Neural crest cell (in vitro differentiated cells): ENCODE results near the gene WDR7. TPM values are rescaled to one million over a fixed set of nuclear protein-coding genes. Genes with fewer than 3 reads are reported as not detected.

ENCODE experiments used
- DNase-seq: peaks from one replicate; pipeline ENCODE4 v3.0.0; 2021; ENCODE audit warnings: low read depth, mixed read lengths, low spot score
- H3K27ac Mint-ChIP-seq: one replicate; pipeline ENCODE4 v1.8.0; 2021; ENCODE audit warnings: mild to moderate bottlenecking, mixed read lengths; ENCODE audit not compliant: unreplicated experiment
- H3K27me3 Mint-ChIP-seq: 2 replicates; pipeline ENCODE4 v1.8.0; 2021; ENCODE audit warnings: low read depth, mild to moderate bottlenecking, mixed read lengths
- H3K36me3 Mint-ChIP-seq: 2 replicates; pipeline ENCODE4 v1.8.0; 2021; ENCODE audit warnings: low read depth, mild to moderate bottlenecking, mixed read lengths
- H3K4me1 Mint-ChIP-seq: 2 replicates; pipeline ENCODE4 v1.8.0; 2021; ENCODE audit warnings: mixed read lengths
- H3K4me3 Mint-ChIP-seq: one replicate; pipeline ENCODE4 v1.8.0; 2021; ENCODE audit warnings: mild to moderate bottlenecking, mixed read lengths
- H3K9me3 Mint-ChIP-seq: 2 replicates; pipeline ENCODE4 v1.8.0; 2021; ENCODE audit warnings: mixed read lengths
- total RNA-seq: library from RNA; stranded (reverse); gene quantifications from 2 replicates; pipeline ENCODE4 v1.2.1, GENCODE V29; 2021
- TF ChIP-seq, protein P1 (sequence below): fragments of 200-600 bp; sonication (generic); conservative IDR thresholded peaks from 2 replicates; pipeline ENCODE4 v1.5.0; 2021; ENCODE audit warnings: antibody characterized with exemption, mild to moderate bottlenecking

Gene WDR7
- total RNA-seq, 1 donor from 2014 or later = 17.3 TPM

DNA sequence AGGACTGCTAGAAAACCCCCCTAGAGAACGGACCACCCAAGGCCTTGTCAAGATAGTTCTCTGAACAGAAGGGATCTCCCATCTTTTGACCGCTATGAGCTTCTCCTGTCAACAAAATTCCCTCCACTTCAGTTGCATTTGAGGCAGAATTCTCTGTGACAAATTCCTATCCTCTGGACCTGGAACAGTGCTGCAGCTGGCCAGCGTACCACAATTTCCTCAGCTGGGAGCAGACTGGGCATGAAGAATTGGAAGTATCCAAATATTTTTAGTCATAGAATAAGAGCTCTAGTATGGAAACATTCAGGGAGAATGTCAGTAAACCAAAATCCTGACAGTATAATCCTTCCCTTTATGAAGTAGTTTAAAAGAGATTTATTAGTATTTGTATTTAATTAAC, 348.7 kb downstream of the WDR7 start:
- Mint-ChIP-seq H3K27ac (no peak overlapping the region), H3K4me1 (peaks cover 8% of the 10 kb centered on the region), H3K9me3 (no peaks in the 10 kb centered on the region), H3K36me3 (no peaks in the 10 kb centered on the region), H3K4me3 (no peak overlapping the region), H3K27me3 (no peaks in the 10 kb centered on the region)
- TF ChIP-seq, protein P1, sequence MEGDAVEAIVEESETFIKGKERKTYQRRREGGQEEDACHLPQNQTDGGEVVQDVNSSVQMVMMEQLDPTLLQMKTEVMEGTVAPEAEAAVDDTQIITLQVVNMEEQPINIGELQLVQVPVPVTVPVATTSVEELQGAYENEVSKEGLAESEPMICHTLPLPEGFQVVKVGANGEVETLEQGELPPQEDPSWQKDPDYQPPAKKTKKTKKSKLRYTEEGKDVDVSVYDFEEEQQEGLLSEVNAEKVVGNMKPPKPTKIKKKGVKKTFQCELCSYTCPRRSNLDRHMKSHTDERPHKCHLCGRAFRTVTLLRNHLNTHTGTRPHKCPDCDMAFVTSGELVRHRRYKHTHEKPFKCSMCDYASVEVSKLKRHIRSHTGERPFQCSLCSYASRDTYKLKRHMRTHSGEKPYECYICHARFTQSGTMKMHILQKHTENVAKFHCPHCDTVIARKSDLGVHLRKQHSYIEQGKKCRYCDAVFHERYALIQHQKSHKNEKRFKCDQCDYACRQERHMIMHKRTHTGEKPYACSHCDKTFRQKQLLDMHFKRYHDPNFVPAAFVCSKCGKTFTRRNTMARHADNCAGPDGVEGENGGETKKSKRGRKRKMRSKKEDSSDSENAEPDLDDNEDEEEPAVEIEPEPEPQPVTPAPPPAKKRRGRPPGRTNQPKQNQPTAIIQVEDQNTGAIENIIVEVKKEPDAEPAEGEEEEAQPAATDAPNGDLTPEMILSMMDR = no peak
- DNase-seq = no peak

DNA sequence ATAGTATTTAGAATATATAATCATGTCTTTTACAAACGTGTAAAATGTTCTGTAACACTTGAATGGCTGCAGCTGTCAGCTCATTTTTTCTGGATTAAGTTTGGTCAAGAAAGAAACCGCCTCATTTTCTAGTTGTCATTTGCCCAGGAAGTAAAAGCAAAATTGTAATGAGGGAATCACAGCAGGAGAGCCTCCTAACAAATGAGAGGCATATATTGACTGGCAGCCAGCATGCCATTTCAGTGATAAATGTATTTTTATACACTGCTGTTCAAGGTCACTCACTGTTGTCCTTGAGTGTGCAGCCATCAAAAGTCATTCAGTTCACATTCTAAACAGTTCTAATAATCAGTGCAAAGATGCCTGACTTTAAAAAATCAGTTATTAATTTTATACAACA, 351.5 kb downstream of the WDR7 start:
- DNase-seq = no peak
- TF ChIP-seq, protein P1 = no peak
- Mint-ChIP-seq H3K4me3 (no peak overlapping the region), H3K4me1 (peaks cover 5% of the 10 kb centered on the region), H3K9me3 (no peaks in the 10 kb centered on the region), H3K27me3 (no peaks in the 10 kb centered on the region), H3K36me3 (no peaks in the 10 kb centered on the region), H3K27ac (no peak overlapping the region)

DNA sequence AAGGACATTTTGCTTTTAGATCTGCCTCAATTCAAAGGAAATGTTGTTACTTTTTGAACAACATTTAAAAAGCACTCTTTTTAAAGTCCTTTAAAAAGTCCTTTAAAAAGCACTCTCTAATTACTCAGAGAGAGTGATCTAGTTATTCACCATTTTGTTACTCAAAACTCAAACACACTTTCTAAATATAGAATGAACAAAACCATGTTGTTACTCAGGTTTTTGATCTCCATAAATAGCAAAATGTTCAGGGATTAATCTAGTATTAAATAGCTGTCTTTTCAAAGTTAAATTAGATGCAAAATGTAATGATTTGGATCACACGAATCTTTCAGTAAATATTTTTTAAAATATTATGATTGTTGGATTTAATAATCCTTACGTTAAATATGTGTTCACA, 352.2 kb downstream of the WDR7 start:
- Mint-ChIP-seq H3K9me3 (no peaks in the 10 kb centered on the region), H3K36me3 (no peaks in the 10 kb centered on the region), H3K27me3 (no peaks in the 10 kb centered on the region), H3K4me1 (peaks cover 5% of the 10 kb centered on the region), H3K27ac (no peak overlapping the region), H3K4me3 (no peak overlapping the region)
- no peak for DNase-seq
- TF ChIP-seq, protein P1 = no peak

DNA sequence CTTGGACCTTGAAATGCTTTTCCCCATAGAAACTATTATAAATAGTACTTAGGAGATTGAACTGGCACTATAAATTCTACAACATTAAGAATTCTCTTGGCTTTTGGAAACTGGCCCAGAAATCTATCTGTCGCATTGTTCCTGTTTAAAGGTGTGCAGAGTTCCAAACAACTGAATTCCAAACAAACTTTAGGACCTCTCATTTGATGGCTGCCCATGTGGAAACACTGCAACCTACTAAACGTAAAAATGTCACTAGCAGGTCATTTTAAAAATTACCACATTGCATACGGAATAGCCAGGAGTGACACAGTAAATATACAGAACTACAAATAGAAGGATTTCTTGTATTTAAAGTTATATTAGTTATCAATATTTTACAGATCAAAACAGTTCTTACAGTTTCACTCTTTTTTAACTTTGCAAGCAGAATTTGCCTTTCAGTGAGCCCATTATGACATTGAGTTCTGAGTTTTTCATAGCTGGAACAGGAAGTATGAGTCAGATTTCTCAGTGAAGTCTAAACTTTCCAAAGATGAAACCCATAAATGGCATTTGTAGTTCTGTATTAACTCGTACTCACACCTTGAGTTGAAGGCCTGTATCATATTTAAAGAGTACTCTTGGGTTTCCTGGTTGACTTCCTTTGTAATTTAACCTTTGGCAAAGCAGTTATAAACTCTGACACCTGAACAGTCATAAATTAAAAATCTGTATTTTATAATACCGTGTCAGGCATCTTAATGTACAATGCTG, 353.4 kb downstream of the WDR7 start:
- DNase-seq = no peak
- Mint-ChIP-seq H3K4me3 (no peak overlapping the region), H3K27ac (no peak overlapping the region), H3K27me3 (no peaks in the 10 kb centered on the region), H3K4me1 (peaks cover 5% of the 10 kb centered on the region), H3K9me3 (no peaks in the 10 kb centered on the region), H3K36me3 (no peaks in the 10 kb centered on the region)
- TF ChIP-seq, protein P1 = no peak

DNA sequence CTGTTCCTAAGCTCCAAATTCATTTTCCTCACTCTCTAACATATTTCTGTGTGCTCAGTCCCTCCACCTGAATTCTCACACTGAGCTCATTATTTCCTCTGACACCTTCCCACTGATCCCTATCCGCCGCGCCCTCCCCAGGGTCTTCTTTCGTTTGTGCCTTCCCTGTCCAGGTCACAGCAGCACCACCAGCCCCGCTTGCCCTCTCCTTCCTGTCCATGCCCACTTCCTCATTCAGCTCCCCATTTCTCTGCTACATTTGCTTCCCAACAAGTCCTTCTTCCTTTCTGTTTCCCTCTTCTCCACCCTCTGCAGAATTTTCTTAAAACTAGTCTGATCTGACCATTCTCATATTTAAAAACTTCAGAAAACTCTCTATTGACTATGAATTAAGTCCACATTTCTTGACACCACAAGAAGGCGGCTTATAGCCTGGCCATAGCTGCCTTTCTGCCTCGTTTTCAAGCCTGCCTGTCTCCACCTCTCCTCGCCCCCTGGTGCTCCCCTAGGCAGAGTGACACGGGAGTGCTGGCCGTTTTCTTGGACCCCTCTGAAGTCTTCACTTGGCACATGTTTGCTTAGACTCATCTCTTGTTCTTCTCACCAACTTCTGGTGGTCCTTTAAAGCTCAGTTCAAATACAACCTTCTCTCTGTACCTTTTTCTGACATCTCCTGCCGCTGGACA, 357.0 kb downstream of the WDR7 start:
- TF ChIP-seq, protein P1 = no peak
- no peaks in the 10 kb centered on the region for H3K9me3 Mint-ChIP-seq
- no peak for DNase-seq
- no peak overlapping the region for H3K4me3 Mint-ChIP-seq
- no peak overlapping the region for H3K27ac Mint-ChIP-seq
- no peaks in the 10 kb centered on the region for H3K27me3 Mint-ChIP-seq
- no peaks in the 10 kb centered on the region for H3K4me1 Mint-ChIP-seq
- H3K36me3 Mint-ChIP-seq = no peaks in the 10 kb centered on the region
